Left kidney (tissue), 2 donors: Measurements from ENCODE around the gene ATP8B1. TPM values are rescaled to one million over a fixed set of nuclear protein-coding genes. Genes with fewer than 3 reads are reported as not detected.
"Not testable (repeated sequence)": the region's sequence is repeated elsewhere in the genome, so short reads cannot be mapped to it uniquely, and the experiment has no call there.

Experiments used
- DNase-seq: peaks from one replicate; pipeline ENCODE4 v3.0.0-alpha.2; 2013
- polyA plus RNA-seq: library from polyadenylated mRNA; unstranded; fragments of 120-200 nt; gene quantifications from one replicate; pipeline ENCODE4 v1.2.1, GENCODE V29; 2013; ENCODE audit not compliant: insufficient read length

The ATP8B1 gene
- polyA plus RNA-seq, 1 donor: 35.0 TPM

GRCh38 chr18:57767259-57768050, 35.7 kb downstream of the ATP8B1 start:
- no peak for DNase-seq

GRCh38 chr18:57764995-57765394, 38.1 kb downstream of the ATP8B1 start:
- DNase-seq: no peak

- no peak for DNase-seq
These were observed 39.0 kb downstream of the ATP8B1 start for GRCh38 chr18:57764087-57764486.

- no peak for DNase-seq
These were observed 40.4 kb downstream of the ATP8B1 start for GRCh38 chr18:57762686-57763085.

DNA sequence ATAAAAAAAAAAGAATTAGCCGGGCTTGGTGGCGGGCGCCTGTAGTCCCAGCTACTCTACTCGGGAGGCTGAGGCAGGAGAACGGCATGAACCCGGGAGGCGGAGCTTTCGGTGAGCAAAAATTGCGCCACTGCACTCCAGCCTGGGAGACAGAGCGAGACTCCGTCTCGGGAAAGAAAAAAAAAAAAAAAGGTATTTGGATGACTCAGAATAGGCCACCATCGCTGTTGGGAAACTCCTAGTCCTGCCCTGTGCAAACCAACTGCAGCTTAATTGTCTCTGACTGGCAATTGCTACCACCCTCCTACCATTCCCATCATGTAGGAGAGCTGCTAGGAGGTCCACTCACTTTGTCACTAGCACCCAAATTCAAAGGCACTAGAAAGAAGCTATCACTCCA, 43.5 kb downstream of the ATP8B1 start:
- no peak for DNase-seq

DNA sequence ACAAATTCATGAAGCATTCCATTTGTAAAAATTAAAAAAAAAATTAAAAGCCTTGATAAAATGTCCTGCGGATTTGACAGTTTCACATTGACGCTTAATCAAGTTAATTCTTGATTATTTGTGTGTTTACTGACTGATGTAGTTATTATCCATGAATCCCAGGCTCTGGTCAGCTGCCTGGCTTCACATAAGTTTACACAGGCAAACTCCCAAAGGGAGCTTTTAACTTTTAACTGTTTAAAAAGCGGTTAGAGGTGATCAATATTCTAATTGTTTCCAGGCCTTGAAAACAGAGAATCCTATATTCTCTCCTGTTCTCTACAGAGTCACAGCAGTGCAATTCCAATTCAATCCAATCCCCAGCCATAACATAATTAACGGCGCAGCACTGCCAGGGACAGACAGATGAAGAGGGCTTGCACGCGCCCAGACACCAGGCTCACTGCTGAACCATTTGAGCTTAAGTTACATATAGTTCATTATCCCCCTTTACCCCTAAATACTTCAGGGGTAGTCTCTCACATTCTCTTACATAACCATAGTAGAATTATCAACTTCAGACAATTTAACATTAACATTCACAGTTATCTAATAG, 47.5 kb downstream of the ATP8B1 start:
- DNase-seq: no peak

GRCh38 chr18:57754577-57755338, 48.4 kb downstream of the ATP8B1 start:
- DNase-seq: no peak

DNA sequence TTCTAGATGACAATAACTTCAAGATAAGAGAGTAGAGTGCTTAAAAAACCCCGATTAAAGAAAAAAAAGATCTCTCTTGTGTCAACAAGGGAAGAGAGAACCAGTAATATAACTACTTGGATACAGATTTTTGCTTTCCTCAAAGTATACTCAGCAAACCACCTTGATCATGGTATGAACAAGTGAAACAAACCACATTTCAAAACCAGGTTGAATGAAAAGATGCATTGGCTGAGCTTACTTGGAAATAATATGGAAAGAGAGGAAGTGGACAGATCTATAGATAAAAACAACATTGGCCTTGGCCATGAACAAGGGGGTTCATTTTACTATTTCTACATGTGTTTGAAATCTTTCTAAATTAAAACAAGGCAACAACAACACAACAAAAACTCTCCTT, 50.1 kb downstream of the ATP8B1 start:
- no peak for DNase-seq

DNA sequence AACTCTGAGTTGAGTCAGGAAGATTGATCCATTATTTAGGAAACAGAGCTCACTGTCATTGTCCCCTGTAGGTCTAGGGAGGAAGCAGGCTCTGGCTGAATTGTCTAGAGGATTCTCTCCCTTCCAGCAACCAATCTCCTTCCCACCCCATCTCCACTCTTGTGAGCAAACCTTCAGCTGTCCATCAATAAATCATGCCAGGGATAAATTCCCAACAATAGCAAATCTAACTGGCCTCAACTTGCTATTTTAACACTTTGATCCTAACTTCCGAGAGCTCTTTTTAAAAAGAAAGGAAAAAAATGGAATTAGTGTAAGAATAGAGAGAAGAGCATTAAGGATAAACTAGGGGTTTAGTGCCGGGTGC, 53.5 kb downstream of the ATP8B1 start:
- DNase-seq: no peak

DNA sequence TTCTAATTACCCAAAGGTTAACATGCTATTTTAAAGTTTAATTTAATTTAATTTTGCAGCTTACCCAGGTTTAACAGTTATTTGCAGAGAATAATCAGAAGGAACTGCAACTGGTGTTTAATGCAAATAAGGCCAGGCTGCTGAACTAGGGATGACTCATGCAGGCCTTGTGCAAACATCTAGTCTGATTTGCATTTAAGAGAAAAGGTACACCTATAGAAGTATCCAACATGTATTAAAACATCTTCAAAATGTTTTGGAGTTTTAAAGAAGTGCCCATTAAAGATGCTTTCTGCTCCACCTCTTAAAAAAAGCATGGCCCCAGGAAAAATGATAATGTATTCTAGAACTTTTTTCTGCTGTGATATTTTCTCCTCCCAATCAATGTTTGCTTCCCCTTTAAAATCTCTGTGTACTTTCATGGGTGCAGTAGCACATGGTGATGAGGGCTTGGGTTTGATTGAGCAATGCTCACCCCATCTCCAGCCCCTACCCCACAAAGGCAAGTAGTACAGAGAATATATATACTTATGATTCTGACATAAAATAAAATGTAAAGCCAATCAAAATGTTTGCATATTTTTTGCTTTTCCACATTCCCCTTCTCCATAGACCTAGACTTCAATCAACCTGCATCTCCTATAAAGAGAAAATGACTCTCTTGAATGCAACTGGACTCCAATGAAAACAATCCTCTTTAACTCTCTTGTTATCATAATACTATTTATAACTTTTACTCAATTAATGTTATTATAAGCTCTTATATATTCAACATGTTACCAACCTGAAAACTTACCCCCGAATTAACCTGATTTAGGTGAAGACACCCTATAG, 54.1 kb downstream of the ATP8B1 start:
- no peak for DNase-seq

DNA sequence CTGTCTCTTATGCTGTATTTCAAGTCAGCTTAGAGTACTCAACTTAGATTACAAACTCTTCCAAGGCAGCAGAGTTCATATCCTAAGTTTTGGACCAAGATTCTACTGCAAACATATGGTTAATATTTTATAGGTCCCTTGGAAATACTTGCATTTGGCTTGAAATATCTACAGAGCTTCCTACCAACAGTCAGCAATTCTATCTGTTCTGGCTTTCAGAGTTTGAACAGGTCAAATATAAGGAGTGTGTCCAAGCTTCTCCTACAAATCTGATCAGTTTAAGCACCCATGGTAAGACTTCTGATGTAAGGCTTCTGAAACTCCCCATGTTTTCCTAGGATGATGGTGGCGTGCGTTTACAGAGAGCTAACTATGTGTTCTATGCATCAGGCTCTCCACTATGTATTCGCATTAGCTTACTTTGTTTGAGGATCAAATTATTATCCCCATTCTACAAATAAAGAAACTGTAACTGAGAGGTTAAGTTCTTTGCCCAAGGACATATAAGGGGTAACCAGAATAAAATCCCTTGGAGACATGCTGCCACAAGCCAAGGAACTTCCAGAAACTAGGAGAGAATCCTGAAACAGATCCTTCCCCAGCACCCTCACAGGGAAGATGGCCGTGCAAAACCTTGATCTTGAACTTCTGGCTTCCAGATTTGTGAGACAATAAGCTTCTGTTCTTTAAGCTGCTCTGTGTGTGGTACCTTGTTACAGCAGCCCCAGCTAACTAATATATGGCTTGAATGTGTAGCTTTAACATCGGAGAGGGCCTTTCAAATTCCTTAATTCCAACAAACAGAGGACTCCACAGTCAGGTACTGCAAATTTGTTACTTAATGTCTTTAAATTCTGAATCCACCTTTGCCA, 55.1 kb downstream of the ATP8B1 start:
- DNase-seq: no peak

- no peak for DNase-seq
These were observed 58.9 kb downstream of the ATP8B1 start for GRCh38 chr18:57744211-57744694.

GRCh38 chr18:57743008-57743407, 60.1 kb downstream of the ATP8B1 start:
- DNase-seq: no peak

DNA sequence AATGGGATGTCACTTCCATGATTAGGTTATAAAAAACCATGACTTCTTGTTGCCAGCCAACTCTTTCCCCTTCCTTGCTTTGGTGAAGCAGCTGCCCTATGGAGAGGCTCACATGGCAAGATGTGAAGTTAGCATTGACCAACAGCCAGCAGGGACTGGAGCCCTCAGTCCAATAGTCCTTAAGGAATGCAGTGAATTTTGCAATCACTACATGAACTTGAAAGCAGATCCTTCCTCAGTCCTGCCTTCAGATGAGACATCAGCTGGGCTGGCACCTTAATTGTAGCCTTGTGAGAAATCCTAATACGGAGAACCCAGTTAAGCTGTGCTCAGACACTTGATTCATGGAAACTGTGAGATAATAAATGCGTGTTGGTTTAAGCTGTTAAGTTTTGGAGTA, 61.8 kb downstream of the ATP8B1 start:
- DNase-seq: no peak

DNA sequence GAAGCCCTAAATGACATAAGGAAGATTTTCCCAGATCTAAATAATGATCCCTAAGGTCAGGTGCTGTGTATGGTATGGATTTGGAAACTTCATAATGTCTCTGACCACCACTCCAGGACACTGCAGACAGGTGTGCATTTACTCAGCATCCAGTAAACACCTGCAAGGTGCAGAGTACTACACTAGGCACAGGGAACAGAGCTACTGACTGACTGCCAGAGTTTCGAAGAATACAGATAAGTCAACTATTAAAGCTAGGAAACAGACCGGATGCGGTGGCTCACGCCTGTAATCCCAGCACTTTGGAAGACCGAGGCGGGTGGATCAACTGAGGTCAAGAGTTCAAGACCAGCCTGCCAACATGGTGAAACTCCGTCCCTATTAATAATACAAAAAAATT, 65.0 kb downstream of the ATP8B1 start:
- DNase-seq: no peak

- no peak for DNase-seq
These were observed 65.6 kb downstream of the ATP8B1 start for GRCh38 chr18:57737400-57738060.

GRCh38 chr18:57735042-57735441, 68.1 kb downstream of the ATP8B1 start:
- not testable (repeated sequence) for DNase-seq

DNA sequence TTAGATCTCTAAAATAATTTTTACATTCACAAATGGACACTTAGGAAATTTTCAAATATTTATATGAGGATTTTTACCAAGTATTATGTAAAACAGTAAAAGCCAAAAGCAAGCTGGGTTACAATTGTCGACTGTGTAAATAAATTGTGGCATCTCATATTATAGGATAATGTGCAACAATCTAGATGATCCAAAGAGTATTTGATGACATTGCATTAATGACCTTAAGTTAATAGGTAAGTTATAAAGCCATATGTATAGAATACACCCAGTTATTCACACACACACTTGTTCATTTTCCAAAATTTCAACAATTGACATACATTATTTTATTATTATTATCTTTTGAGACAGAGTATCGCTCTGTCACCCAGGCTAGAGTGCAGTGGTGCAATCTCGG, 69.3 kb downstream of the ATP8B1 start:
- DNase-seq: no peak

DNA sequence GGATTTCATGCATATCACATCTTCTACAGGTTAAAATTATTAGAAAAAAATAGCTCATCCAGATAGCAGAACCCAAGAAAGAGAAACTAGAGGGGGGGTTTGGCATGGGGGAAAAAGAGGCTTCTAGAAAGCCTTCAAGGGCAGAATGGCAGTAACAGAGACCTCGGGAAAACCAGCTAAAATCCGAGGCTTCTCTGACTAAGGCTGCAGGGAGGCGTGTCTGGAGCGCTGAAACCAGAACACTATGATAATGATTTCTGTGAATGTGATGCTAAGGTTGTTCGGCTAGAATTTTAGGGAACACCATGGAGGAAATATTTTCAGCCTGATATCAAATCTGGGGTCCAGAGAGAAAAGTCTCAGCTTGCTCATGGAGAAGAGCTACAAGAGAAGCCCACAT, 73.0 kb downstream of the ATP8B1 start:
- DNase-seq: no peak

GRCh38 chr18:57728941-57729511, 74.1 kb downstream of the ATP8B1 start:
- no peak for DNase-seq
